Bone marrow (tissue), 2 donors: ENCODE results near the gene PLXNA3.
"Not testable (repeated sequence)": the region's sequence is repeated elsewhere in the genome, so short reads cannot be mapped to it uniquely, and the experiment has no call there.

Experiments used
- DNase-seq, 2 donors: peaks; one replicate each; lab custom pipeline; 2025; lab: John Stamatoyannopoulos, UW

PLXNA3 gene

GRCh38 chrX:154478728-154479622 is 20.9 kb downstream of the PLXNA3 start, which contains the start of gene LAGE3:
Gene LAGE3 (minus strand): TSS chrX:154479281. CDS start chrX:154478915, 366 bp downstream.
- DNase-seq = peak; percentile 78 to 80

- DNase-seq = no peak
These were observed 23.1 kb downstream of the PLXNA3 start for GRCh38 chrX:154481195-154481594.

DNA sequence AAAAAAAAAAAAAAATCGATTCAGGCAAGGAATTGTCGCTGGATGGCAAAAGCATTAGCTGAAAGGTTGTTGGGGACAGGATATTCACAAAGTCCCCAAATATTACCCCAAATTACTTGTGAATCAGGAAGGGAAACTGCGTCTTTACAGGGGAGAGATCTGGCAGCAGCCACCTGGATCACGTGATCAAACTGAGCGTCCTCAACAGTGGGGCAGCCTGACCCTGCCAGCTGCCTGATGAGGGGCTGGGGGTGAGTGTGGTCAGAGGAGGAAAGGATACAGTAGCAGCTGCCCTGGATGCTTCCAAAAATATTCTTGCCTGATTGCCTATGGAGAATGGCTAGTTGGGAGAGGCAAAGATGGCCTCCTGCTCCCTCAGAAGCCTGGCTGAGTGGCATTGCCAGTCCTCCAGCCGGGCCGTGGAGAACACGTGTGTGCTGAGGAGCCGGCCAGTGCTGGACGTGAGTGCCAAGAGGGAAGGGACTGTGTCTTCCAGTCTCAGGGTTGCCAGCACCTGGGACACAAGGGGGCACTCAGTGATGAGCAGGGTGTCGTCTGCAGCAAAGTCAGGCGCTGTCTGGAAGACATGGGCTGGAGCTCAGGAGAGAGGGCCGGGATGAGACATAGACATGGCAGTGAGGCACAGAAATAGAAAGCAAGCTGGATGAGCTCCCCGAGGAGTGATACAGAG is 24.0 kb downstream of the PLXNA3 start:
- no peak for DNase-seq

- no peak for DNase-seq
These were observed 24.7 kb downstream of the PLXNA3 start for GRCh38 chrX:154482786-154483185.

- no peak for DNase-seq
These were observed 25.2 kb downstream of the PLXNA3 start for GRCh38 chrX:154483325-154483724.

- peak in 1 of 2 donors; percentile 1 for DNase-seq
These were observed 26.4 kb downstream of the PLXNA3 start for GRCh38 chrX:154484255-154485149.

DNA sequence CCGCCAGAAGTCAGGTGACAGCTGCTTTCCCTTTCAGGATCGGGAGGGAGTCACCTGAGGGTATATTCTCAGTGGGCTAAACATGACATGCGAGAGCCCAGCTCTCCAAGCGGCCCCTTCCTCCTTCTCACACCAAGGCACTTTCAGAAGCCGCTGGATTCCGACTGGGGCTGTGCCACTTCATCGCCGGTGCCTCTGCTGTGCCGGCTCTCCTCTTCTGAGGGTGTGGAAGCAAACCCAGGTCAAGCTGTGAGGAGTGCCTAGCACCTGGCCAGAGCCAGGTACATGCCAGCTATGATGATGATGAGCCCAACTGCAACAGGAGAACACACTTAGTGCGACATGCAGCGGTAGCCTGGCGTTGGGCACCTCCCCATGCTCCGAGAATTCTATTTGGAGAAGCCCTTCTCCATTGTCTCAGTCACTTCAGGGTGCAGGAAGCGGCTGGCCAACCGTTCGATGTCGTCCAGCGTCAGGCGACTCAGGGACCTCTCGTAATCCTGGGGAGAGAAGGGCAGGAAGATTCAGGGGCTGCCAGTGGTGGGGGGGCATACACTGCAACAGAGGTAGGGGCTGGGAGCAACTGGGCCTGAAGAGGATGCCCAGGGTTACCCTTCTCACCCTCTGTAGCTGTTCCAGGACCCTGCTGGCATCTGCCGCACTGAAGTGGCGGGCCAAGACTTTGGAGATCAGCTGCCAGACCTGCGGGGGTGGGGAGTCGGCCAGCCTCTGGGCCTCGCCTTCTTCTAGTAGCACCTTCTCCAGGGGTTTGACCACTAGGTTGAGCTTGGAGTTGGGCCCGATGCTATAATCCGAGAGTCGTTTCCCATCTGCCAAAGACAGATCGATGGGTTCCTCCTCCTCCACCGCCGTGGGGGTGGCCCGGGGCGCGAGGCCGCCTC is 27.3 kb downstream of the PLXNA3 start:
- DNase-seq = no peak

DNA sequence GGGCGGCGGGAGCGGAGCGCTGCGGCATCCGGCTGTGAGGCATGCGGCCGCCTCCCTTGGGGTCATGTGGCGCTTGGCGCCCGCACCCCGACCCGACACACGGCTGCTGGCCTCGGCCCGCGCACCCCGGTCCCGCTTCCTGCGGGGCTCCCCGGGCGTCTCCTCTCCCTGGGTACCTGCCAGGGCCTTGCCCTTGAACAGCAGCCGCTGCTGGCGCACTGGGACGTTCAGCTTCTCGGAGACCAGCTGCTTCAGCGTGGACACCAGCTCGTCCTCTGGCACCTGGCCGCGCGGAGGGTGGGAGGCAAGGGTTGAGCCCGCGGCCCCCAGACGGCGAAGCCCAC is 27.9 kb downstream of the PLXNA3 start:
- peak in 1 of 2 donors; percentile 10 for DNase-seq

DNA sequence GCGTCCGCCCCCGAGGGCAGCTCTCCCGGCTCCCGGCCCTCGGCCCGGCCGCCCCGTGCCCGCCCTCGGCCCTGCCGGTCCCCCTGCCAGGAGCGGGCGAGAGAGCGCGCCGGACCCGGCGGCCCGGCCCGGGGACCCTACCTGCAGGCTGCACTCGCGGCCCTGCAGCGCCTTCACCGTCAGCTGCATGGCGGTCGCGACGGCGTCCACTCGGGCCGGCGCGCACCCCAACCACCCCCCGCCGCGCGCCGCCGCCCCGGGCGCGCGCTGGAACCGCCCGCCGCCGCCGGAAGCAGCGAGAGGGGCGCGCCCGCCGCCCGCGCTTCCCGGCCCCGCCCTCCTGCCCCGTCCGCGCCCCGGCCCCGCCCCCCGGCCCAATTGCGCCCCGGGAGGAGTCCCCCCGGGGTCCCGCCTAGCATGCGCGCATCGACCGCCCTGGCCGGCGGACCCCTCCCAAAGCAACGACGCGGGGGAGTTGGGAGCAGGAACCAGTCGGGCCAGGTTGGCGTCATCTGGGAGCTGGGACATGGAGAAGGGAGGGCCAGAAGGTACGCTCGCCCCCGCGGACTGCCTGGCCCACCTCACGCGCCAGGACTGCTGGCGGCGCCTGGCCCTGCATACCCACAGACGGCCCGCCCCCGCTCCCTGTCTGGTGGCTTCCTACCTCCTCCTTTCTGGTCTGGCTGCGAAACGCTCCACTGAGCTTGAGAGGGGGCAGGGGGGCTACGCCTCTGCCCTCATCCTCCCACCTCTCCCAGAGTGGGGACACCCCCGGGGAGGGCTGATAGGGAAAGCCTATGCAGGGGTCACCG is 28.5 kb downstream of the PLXNA3 start, which contains the start of gene UBL4A:
Gene UBL4A, minus strand, starts transcription at position 220 of the 812 bp plus-strand sequence. Its CDS starts 31 bp downstream, at position 189.
- peak in 1 of 2 donors; percentile 10 for DNase-seq

GRCh38 chrX:154487518-154488290 is 29.6 kb downstream of the PLXNA3 start:
- DNase-seq = no peak

GRCh38 chrX:154488336-154489075 is 30.4 kb downstream of the PLXNA3 start:
- no peak for DNase-seq

DNA sequence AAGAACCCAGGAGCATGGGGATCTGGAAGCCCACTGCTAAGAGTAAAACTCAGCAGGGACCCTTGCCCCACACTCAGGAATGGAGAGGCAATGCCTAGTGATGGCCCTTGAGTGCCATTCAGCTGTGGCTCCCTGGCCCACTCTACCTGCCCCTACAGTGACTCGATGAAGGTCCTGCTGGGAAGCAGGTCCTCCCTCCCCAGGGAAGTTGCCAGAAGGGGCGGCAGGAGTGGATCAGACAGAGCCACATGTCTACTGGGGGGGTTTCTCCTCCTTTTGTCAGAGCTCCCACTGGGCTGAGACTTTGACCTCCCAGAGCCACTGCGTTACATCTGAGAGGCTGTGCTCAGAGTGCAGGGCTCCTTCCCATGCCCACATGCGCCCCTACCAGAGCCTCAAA is 31.1 kb downstream of the PLXNA3 start:
- no peak for DNase-seq

- DNase-seq = peak in 1 of 2 donors; percentile 22
These were observed 31.9 kb downstream of the PLXNA3 start for GRCh38 chrX:154490021-154490413.

GRCh38 chrX:154490414-154491083 is 32.5 kb downstream of the PLXNA3 start, which contains the start of gene SLC10A3:
Gene SLC10A3 (minus strand): TSS chrX:154490629. CDS start chrX:154488940, 1,689 bp downstream.
- peak; percentile 61 to 67 for DNase-seq

GRCh38 chrX:154494715-154495114 is 36.6 kb downstream of the PLXNA3 start:
- no peak for DNase-seq

DNA sequence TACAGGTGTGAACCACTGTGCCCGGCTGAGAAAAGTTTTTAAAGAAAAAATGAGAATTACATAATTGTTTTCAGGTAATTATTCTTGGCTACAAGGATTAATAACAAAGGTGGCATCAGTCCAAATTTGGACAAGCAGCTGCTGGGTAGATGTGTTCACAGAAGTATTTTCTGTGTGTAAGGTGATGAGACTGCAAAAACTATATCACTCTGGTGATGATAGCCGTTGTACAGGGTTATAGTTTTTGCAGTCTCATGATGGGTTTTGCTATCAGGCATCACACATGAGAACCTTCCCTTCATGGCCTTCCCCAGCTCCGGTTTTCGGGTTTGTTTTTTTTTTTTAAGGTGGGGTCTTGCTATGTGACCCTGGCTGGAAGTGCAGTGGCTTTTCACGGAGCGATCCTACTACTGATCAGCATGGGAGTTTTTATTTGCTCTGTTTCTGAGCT is 37.4 kb downstream of the PLXNA3 start:
- DNase-seq = no peak

GRCh38 chrX:154496591-154497137 is 38.6 kb downstream of the PLXNA3 start:
- DNase-seq = not testable (repeated sequence)
